Inferior parietal cortex (tissue), 1 donor: ENCODE measurements around the gene HIF1AN.
"Not testable (repeated sequence)": the region's sequence is repeated elsewhere in the genome, so short reads cannot be mapped to it uniquely, and the experiment has no call there.

ENCODE experiments used
- DNase-seq: peaks from one replicate; pipeline ENCODE4 v3.0.0-alpha.2; 2016; ENCODE audit errors: extremely low spot score

The HIF1AN gene

DNA sequence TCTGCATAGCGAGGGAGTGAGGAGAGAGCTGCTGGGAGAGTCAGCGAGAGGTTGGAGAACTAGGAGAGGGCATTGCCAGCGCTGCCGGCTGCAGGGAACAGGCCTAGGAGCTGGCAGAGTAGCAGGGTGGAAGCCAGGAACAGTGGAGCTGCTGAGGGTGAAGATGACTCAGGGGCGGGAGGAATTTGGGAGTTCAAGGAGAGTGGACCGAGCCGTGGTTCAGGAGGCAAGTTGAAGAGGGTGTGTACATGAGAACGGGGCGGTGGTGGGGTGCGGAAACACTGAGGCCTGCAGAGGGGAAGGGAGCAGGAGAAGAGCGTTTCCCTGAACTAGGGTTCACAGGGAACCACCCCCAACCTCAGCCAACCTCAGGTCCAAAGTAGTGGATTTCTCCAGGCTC is 31.5 kb downstream of the HIF1AN start:
- no peak for DNase-seq

GRCh38 chr10:100567826-100568225 is 32.1 kb downstream of the HIF1AN start:
- no peak for DNase-seq

DNA sequence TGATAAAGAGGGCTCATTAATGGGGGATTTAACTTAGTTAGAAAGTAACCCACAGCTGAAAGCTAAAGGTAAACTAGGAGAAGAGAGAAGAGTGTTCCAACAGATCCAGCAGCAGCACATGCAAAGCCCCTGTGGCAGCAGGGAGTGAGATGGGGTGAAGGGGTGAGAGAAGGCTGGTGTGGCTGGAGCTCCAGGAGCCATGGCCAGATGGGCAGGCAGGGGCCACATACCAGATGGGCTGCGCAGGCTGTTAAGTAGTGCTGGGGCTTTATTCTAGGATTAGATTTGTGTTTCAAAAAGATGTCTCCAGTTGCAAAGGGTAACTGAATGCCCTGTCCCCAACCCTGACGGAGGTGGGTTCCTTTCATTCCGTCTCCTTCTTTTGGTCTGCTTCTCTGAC is 33.2 kb downstream of the HIF1AN start:
- DNase-seq: no peak

DNA sequence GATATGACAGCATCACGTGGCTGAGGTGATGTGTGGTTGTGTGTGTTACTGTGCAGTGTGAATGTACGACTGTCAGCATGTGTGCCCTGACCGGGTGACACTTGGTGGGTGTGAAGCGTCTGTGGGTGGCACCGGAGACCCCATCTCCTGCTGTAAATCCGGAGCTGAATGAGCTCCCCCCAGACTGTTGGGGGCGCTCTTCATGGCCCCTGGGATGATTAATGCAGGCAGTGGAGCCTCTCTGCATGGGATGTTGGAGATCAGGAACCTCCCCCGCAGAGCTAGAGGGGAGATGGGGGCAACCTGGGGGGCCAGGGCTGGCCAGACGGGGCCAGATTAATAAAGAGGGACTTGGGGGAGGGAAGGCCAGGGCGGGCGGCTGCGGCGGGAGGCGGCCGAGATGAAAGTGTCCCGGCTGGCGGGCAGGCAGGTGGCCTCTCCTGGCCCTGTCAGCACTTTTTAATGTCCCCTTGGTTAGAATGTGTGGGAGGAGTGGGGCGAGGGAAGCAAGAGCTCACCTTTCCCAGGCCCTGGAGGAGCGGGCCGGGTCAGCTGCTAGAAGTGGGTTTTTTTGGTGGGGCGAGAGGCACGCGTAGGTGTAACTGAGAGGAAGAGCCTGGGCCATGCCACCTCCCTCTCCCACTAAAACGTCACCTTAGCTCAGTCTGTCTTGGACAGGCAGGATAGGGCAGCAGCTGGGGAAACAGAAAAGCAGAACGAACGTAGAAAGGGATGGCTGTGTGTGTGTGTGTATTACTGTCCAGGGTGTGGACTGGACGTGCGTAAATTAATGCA is 34.1 kb downstream of the HIF1AN start:
- DNase-seq: no peak

- DNase-seq: no peak
These were observed 34.8 kb downstream of the HIF1AN start for GRCh38 chr10:100570506-100570905.

DNA sequence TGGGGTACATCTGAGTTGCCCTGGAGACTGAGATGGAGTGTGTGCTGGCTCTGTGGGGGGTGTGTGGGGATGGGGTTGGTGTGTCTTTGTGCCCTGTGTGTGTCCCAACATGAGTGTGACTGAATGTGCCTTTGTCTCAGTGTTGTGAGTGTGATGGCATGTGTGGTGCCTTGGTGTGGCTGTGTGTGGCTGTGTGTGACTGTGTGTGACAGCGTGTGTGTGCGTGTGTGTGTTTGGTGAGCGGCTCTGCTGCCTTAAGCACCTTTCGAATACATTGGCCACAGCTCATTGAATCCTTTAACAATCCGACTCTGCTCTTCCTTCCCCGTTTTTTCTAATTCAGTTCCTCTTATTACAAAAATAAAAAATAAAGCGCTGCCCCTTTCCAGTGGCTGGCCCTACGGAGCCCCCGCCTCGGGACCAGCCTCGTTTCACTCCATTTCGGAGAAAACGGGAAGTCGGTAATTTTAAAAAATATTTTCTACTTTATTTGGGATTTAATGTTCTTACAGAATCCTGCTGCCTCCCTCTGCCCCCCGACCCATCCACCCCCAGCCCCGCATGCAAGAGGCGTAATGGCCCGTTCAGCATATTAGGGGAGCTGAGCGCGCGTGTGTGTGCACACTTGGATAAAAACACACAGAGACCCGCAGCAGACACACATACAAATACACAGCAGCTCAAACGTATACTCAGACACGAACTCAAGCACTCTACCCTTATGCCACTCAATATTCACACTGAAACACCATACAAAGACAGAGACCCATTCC is 35.5 kb downstream of the HIF1AN start:
- no peak for DNase-seq

- not testable (repeated sequence) for DNase-seq
These were observed 39.4 kb downstream of the HIF1AN start for GRCh38 chr10:100575146-100575545.

DNA sequence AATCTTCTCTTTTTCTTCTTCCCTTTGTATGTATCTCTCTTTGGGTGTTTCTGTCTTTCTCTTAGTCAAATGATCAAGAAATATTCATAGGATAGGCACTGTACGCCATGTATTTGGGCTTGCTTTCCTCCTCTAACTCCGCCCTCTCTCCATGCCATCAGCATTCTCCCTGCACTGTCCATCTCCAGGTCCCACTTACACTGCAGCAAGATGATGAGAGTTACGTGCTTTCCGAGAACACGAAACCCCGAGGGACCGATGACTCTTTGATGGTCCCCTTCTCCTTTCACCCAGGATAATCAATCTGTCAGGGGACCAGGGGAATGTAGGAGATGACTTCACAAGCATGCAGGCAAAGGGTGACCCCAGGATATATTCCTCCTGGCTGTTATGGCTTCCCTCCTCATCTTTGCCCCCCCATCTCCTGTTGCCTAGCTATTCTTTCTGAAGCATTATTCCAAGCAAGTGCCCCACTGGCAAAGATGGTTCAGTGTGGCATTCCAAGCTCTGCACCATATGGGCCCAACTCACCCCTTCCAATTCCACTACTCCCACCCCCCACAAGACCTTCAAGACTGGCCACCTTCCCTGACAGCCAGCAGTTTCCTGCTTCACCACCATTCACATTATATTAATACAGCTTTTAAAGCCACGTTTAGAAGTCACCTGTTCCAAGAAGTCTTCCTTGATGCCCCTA is 40.0 kb downstream of the HIF1AN start:
- DNase-seq: no peak

DNA sequence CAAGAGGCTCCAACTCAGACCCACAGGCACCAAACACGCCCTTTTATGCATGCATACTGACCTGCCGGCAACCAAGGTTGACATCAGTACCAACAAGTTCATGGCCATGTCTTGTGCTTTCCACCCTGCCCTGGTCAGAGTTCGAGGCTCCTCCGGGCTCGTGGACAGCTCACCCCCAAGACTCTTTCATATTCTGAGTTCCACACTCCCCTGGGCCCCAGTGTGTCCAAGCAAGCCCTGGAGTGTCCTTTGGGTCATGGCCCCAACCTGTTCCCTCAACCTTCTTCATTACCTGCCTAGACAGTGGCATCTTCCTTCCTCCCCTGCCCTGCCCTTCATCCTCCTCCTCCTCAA is 40.5 kb downstream of the HIF1AN start:
- no peak for DNase-seq

- DNase-seq: no peak
These were observed 43.7 kb downstream of the HIF1AN start for GRCh38 chr10:100579261-100580090.

GRCh38 chr10:100586959-100587358 is 51.2 kb downstream of the HIF1AN start:
- no peak for DNase-seq

DNA sequence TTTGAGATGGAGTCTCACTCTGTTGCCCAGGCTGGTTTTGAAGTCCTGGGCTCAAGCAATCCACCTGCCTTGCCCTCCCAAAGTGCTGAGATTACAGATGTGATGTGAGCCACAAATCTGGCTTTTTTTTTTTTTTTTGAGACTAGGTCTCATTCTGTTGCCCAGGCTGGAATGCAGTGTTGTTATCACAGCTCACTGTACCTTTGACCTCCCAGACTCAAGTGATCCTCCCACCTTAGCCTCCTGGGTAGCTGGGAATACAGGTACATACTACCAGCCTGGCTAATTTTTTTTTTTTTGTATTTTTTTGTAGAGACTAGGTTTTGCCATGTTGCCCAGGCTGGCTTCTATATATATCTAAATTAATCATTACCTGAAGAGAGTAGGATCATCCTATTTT is 62.4 kb downstream of the HIF1AN start:
- no peak for DNase-seq

GRCh38 chr10:100600218-100600617 is 64.5 kb downstream of the HIF1AN start:
- DNase-seq: no peak

DNA sequence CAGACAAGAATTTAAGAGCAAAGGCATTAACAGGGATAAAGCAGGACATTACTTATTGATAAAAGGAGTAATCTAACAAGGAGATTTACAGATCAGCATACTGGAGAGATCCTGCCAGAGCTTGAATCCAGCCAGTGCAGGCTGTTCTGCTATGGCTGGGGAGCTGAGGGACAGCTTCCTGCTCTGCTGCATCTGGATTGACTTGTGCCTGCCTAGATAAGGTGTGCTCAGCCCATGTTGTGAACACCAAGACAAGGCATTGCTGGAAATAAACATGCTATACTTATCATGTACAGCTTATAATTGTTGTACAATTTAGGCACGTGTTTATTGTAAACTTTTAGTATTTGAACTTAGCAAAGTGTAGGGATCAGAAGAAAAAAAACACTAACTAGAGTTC is 71.7 kb downstream of the HIF1AN start:
- DNase-seq: no peak
